Measurements from ENCODE around the gene SOX10. TPM values are rescaled to one million over a fixed set of nuclear protein-coding genes. Genes with fewer than 3 reads are reported as not detected.

Gene SOX10
- polyA plus RNA-seq, 1 donor from 2014 or later, result not detected

- Histone ChIP-seq H3K79me2 (replicated peaks; ENCODE audit: insufficient read depth, low read length) (peaks cover 16% of the 10 kb centered on the region), H3K4me3 (ENCODE audit: low read length) (peak overlapping the region; percentile 99), H2AFZ (ENCODE audit: low read depth, low read length) (no peak overlapping the region), H3K27me3 (ENCODE audit: insufficient read depth, low read depth, low read length) (no peaks in the 10 kb centered on the region), H3K27ac (ENCODE audit: low read length) (no peak overlapping the region), H4K20me1 (ENCODE audit: insufficient read depth) (no peaks in the 10 kb centered on the region), H3K9me2 (ENCODE audit: insufficient read depth, low read length) (no peaks in the 10 kb centered on the region), H3K9me3 (ENCODE audit: low read length) (no peaks in the 10 kb centered on the region), H3F3A (ENCODE audit: insufficient read depth, low read length, poor library complexity, severe bottlenecking) (no peaks in the 10 kb centered on the region), H3K4me2 (ENCODE audit: low read length) (peak overlapping the region; percentile 71), H3K9ac (ENCODE audit: low read length) (peak overlapping the region; percentile 89), H3K36me3 (ENCODE audit: insufficient read depth, low read length) (peaks cover 5% of the 10 kb centered on the region)
- TF ChIP-seq SMC3 (conservative IDR thresholded peaks at IDR 0.05; ENCODE audit: poor library complexity) (no peak), EZH2 (IDR thresholded peaks at IDR 0.05; ENCODE audit: borderline replicate concordance, insufficient read depth, low read length, poor library complexity, severe bottlenecking) (no peak), TAF1 (IDR thresholded peaks at IDR 0.05; ENCODE audit: low read depth) (no peak), CTCF (IDR thresholded peaks at IDR 0.05; ENCODE audit: poor library complexity, severe bottlenecking) (no peak), MXI1 (conservative IDR thresholded peaks at IDR 0.05; ENCODE audit: poor library complexity, severe bottlenecking) (no peak), EP300 (conservative IDR thresholded peaks at IDR 0.05; ENCODE audit: poor library complexity, severe bottlenecking) (no peak), POLR2AphosphoS5 (IDR thresholded peaks at IDR 0.05) (no peak), RAD21 (conservative IDR thresholded peaks at IDR 0.05) (no peak), REST (IDR thresholded peaks at IDR 0.05; ENCODE audit: borderline replicate concordance) (no peak)
Observed at GRCh38 chr22:37954686-37955085, 29.7 kb downstream of the SOX10 start.

- peak within 1 kb of the TSS; percentile 89 for H3K9ac ChIP-seq (ENCODE audit: low read length)
- H3K79me2 ChIP-seq (replicated peaks; ENCODE audit: insufficient read depth, low read length), result peaks cover 16% of the 10 kb centered on the region
- H2AFZ ChIP-seq (ENCODE audit: low read depth, low read length), result peak within 1 kb of the TSS; percentile 91
- TF ChIP-seq EZH2 (IDR thresholded peaks at IDR 0.05; ENCODE audit: borderline replicate concordance, insufficient read depth, low read length, poor library complexity, severe bottlenecking) (no peak), MXI1 (conservative IDR thresholded peaks at IDR 0.05; ENCODE audit: poor library complexity, severe bottlenecking) (peak; percentile 89), RAD21 (conservative IDR thresholded peaks at IDR 0.05) (peak; percentile 24), SMC3 (conservative IDR thresholded peaks at IDR 0.05; ENCODE audit: poor library complexity) (no peak), REST (IDR thresholded peaks at IDR 0.05; ENCODE audit: borderline replicate concordance) (peak; percentile 48), TAF1 (IDR thresholded peaks at IDR 0.05; ENCODE audit: low read depth) (no peak), CTCF (IDR thresholded peaks at IDR 0.05; ENCODE audit: poor library complexity, severe bottlenecking) (peak; percentile 31), EP300 (conservative IDR thresholded peaks at IDR 0.05; ENCODE audit: poor library complexity, severe bottlenecking) (no peak), POLR2AphosphoS5 (IDR thresholded peaks at IDR 0.05) (peak; percentile 91)
- H3K4me3 ChIP-seq (ENCODE audit: low read length), result peak within 1 kb of the TSS; percentile 99
- H3K9me3 ChIP-seq (ENCODE audit: low read length), result no peaks in the 10 kb centered on the region
- peak within 1 kb of the TSS; percentile 88 for H3K4me2 ChIP-seq (ENCODE audit: low read length)
- H4K20me1 ChIP-seq (ENCODE audit: insufficient read depth), result no peaks in the 10 kb centered on the region
- H3K36me3 ChIP-seq (ENCODE audit: insufficient read depth, low read length), result no peaks in the 10 kb centered on the region
- no peaks in the 10 kb centered on the region for H3K9me2 ChIP-seq (ENCODE audit: insufficient read depth, low read length)
- H3K27ac ChIP-seq (ENCODE audit: low read length), result peak within 1 kb of the TSS; percentile 74
- H3K27me3 ChIP-seq (ENCODE audit: insufficient read depth, low read depth, low read length), result no peaks in the 10 kb centered on the region
- H3F3A ChIP-seq (ENCODE audit: insufficient read depth, low read length, poor library complexity, severe bottlenecking), result no peaks in the 10 kb centered on the region
Observed at GRCh38 chr22:37953437-37954179, 30.7 kb downstream of the SOX10 start, which contains the start of the genes C22orf23 and POLR2F. Gene C22orf23 (minus strand): TSS chr22:37953601. CDS start chr22:37953149, 452 bp downstream. Gene POLR2F (plus strand): TSS chr22:37953699. CDS start chr22:37953788, 89 bp downstream.

All from neural cell (in vitro differentiated cells).